ENCODE measurements around the gene ZNF35.

ZNF35 gene

DNA sequence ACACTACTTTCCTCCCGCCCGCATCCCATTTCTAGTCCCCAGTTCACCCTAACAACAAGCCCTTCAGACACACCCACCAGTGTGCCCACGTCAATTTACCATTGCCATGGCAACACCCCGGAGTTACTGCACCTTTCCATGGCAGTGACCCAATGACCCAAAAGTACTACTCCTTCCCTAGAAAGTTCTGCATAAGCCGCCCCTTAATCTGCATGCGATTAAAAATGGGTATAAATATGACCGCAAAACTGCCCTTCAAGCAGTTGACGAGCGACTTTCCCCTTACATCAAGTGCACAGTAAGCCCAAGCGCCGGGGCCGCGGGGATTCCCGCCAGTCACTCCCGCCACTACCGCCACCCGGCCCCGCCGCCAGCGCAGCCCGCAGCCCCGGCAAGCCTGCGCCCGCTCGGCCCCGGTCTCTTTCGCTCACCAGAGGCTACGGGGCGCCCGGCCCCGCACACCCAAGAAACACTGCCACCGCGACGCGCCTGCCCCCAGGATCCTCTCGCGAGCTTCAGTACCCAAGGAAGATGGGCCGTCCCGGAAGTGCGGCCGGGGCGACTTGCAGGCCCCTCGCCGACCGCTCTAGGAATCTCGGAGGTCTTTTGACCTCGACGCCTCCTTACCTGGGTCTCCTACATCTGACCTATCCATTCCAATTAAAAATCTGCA is 36.7 kb downstream of the ZNF35 start:
- no peak for DNase-seq (ENCODE audit: low spot score)

- DNase-seq (ENCODE audit: low spot score): no peak
These were observed 39.4 kb downstream of the ZNF35 start for GRCh38 chr3:44687898-44688297.
